WERI-Rb-1 (cell line): ENCODE results near the gene FBXO21.

Experiments
- DNase-seq: peaks from one replicate; pipeline ENCODE4 v3.0.0-alpha.2; 2020
- H3K27ac ChIP-seq: fragments of 250-450 bp; sonication (Bioruptor Pico); 2 replicates; pipeline ENCODE4 v1.5.1; 2020; ENCODE audit warnings: mild to moderate bottlenecking, moderate library complexity
- H3K27me3 ChIP-seq: fragments of 250-450 bp; sonication (Bioruptor Pico); 2 replicates; pipeline ENCODE4 v1.5.1; 2021; ENCODE audit warnings: mild to moderate bottlenecking, low read depth, moderate library complexity; ENCODE audit not compliant: insufficient read depth, severe bottlenecking
- H3K36me3 ChIP-seq: fragments of 250-450 bp; sonication (Bioruptor Pico); 2 replicates; pipeline ENCODE4 v1.5.1; 2020; ENCODE audit warnings: mild to moderate bottlenecking, moderate library complexity
- H3K4me3 ChIP-seq: 2 replicates; pipeline ENCODE4 v1.5.1; 2011; ENCODE audit warnings: low read depth, mild to moderate bottlenecking, control low read depth, low read length
- H3K9me3 ChIP-seq: fragments of 250-450 bp; sonication (Bioruptor Pico); 2 replicates; pipeline ENCODE4 v1.5.1; 2021; ENCODE audit warnings: mild to moderate bottlenecking, moderate library complexity; ENCODE audit not compliant: severe bottlenecking
- TF ChIP-seq, protein P1 (sequence below): IDR thresholded peaks from 2 replicates; pipeline ENCODE4 v1.5.1; 2011; ENCODE audit warnings: low read depth, mild to moderate bottlenecking, control low read depth, inconsistent platforms, low read length

The FBXO21 gene

GRCh38 chr12:117172168-117172567, 18.1 kb downstream of the FBXO21 start:
- no peaks in the 10 kb centered on the region for H3K9me3 ChIP-seq
- peaks cover 91% of the 10 kb centered on the region for H3K36me3 ChIP-seq
- DNase-seq = no peak
- no peak overlapping the region for H3K27ac ChIP-seq
- H3K4me3 ChIP-seq = no peak overlapping the region
- H3K27me3 ChIP-seq = no peaks in the 10 kb centered on the region
- TF ChIP-seq, protein P1, sequence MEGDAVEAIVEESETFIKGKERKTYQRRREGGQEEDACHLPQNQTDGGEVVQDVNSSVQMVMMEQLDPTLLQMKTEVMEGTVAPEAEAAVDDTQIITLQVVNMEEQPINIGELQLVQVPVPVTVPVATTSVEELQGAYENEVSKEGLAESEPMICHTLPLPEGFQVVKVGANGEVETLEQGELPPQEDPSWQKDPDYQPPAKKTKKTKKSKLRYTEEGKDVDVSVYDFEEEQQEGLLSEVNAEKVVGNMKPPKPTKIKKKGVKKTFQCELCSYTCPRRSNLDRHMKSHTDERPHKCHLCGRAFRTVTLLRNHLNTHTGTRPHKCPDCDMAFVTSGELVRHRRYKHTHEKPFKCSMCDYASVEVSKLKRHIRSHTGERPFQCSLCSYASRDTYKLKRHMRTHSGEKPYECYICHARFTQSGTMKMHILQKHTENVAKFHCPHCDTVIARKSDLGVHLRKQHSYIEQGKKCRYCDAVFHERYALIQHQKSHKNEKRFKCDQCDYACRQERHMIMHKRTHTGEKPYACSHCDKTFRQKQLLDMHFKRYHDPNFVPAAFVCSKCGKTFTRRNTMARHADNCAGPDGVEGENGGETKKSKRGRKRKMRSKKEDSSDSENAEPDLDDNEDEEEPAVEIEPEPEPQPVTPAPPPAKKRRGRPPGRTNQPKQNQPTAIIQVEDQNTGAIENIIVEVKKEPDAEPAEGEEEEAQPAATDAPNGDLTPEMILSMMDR = no peak

DNA sequence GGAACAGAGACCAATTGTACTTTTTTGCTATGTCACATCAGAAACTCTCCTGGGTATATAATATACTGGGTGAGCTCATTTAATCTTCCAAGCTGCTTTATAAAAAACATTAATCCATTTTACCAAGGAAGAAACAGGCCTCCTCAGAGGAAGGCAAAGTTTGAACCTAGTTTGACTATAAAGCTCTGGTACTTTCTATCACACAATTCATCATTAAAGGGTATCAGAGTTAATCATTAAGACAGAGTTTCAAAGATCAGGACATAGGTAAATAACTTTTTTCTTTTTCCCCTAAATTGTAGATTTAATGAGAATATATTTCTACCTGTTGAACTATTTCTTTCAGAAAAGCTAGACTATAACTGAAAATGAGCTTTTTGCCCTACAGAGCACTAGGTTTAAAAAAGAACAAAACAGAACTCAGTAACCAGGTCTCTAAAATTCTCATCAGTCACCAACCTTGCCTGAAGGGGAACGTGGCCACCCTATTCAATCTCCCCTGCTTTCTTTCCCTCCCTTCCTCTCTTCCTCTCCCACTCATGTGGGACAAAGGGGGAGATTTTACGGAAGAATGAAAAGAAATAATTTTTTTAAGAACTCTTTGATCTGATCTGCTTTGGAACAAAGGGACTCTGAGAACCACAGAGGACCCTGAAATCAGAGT, 18.6 kb downstream of the FBXO21 start:
- no peak overlapping the region for H3K4me3 ChIP-seq
- H3K36me3 ChIP-seq = peaks cover 91% of the 10 kb centered on the region
- H3K27ac ChIP-seq = no peak overlapping the region
- H3K9me3 ChIP-seq = no peaks in the 10 kb centered on the region
- no peak for DNase-seq
- TF ChIP-seq, protein P1 = no peak
- no peaks in the 10 kb centered on the region for H3K27me3 ChIP-seq

- Histone ChIP-seq H3K36me3 (peaks cover 91% of the 10 kb centered on the region), H3K27ac (no peak overlapping the region), H3K9me3 (no peaks in the 10 kb centered on the region), H3K4me3 (no peak overlapping the region), H3K27me3 (no peaks in the 10 kb centered on the region)
- TF ChIP-seq, protein P1 = no peak
- no peak for DNase-seq
Measured at GRCh38 chr12:117169548-117169947, 20.7 kb downstream of the FBXO21 start.

DNA sequence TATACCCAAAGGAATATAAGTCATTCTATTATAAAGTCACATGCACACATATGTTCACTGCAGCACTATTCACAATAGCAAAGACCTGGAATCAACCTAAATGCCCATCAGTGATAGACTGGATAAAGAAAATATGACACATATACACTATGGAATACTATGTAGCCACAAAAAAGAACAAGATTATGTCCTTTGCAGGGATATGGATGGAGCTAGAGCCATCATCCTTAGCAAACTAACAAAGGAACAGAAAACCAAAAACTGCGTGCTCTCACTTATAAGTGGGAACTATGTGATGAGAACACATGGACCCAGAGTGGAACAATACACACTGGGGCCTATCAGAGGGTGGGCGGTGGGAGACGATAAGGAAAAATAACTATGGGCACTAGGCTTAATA, 21.3 kb downstream of the FBXO21 start:
- Histone ChIP-seq H3K27me3 (no peaks in the 10 kb centered on the region), H3K27ac (no peak overlapping the region), H3K9me3 (no peaks in the 10 kb centered on the region), H3K36me3 (peaks cover 90% of the 10 kb centered on the region), H3K4me3 (no peak overlapping the region)
- TF ChIP-seq, protein P1 = no peak
- DNase-seq = no peak

GRCh38 chr12:117167769-117168168, 22.5 kb downstream of the FBXO21 start:
- TF ChIP-seq, protein P1 = no peak
- no peaks in the 10 kb centered on the region for H3K27me3 ChIP-seq
- no peak for DNase-seq
- peaks cover 90% of the 10 kb centered on the region for H3K36me3 ChIP-seq
- H3K27ac ChIP-seq = no peak overlapping the region
- no peaks in the 10 kb centered on the region for H3K9me3 ChIP-seq
- H3K4me3 ChIP-seq = no peak overlapping the region

- H3K36me3 ChIP-seq = peaks cover 90% of the 10 kb centered on the region
- TF ChIP-seq, protein P1 = no peak
- no peaks in the 10 kb centered on the region for H3K27me3 ChIP-seq
- no peak overlapping the region for H3K27ac ChIP-seq
- no peak overlapping the region for H3K4me3 ChIP-seq
- DNase-seq = no peak
- no peaks in the 10 kb centered on the region for H3K9me3 ChIP-seq
Measured at GRCh38 chr12:117166107-117166506, 24.2 kb downstream of the FBXO21 start.
